ENCODE measurements around the gene PLXNA2.

The PLXNA2 gene

DNA sequence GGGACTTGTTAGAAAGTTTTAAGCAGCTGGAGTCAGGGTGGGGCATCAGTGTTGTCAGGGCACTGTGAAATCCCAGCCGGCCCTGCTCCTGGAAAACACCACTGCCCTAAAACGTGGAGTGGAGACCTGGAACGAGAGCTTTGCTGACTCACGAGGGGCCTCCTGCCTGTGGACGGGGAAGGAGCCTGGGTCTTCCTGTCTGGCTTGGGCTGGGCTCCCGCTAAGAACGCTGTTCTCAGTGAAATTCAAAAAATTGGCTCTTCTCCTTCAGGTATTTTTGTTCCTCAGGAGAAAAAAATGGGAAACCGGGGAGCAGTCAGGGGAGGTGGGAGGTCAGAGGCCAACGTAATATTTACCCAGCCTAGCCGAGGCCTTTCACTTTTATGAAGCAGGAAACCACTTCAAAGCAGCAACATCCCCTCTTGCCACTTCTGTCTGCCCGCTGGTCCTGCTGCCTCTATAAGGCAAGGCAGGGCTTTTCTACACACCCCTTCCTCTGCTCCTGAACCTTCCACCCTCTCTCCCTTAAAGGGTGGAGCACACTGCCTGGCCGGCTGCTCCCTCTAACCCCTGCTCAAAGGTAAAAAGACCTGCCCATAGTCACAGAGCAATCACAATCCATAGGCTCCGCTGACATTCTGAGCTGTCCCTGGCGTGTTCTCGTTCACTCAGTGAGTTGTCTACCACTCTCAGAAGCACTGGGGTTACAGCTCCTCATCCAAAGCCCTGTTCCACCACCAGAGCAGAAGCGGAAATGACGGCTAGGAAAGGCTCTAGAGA lies 8.0 kb downstream of the PLXNA2 start:
- Histone ChIP-seq H3K4me2 (peak overlapping the region; percentile 86), H4K20me1 (no peaks in the 10 kb centered on the region), H3K36me3 (no peaks in the 10 kb centered on the region), H3K4me3 (no peak overlapping the region), H3K27ac (peak overlapping the region; percentile 16; the same call in 1 of the 2 replicates), H3K9ac (0 out of 2 replicates have a peak overlapping the region, but pooled peaks have one; percentile 20), H3K4me1 (peaks cover 17% of the 10 kb centered on the region), H3K27me3 (peaks cover 16% of the 10 kb centered on the region), H3K9me3 (no peaks in the 10 kb centered on the region)
- no peak for TF ChIP-seq Cebpa-rat (IDR thresholded peaks at IDR 0.05)

DNA sequence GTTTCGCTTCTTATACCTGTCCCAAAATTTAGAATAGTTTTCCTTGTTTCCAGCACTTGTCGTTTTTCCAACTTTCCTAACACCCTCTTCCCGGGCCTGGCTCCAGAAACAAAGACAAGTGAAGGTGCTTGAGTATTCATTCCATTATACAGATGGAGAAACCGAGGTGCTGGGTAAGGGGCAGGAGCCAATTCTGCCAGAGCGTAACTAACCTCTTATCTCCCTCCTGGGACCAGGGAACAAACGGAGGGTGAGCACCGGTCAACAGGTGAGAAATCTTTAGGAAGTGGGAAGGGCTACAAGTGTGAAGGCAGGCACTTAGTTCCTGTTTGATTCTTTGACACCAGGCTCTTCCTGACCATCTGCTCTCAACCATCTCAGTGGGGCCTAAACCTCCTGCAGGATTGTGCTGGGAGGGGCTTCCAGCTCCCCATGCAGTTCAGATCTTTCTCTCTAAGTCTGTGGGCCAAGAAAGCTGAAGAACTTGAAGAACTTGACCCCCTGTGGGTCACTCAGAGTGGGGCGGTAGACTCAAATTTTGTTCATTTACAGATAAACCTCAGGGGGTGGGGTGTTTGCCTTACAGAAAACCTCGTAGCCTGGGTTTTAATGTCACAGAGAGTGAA lies 8.7 kb downstream of the PLXNA2 start:
- H3K27me3 ChIP-seq, result peaks cover 9% of the 10 kb centered on the region
- H4K20me1 ChIP-seq, result no peaks in the 10 kb centered on the region
- peak overlapping the region; percentile 16; the same call in 1 of the 2 replicates for H3K27ac ChIP-seq
- H3K9me3 ChIP-seq, result no peaks in the 10 kb centered on the region
- no peaks in the 10 kb centered on the region for H3K36me3 ChIP-seq
- no peak overlapping the region for H3K4me3 ChIP-seq
- 0 out of 2 replicates have a peak overlapping the region, but pooled peaks have one; percentile 20 for H3K9ac ChIP-seq
- H3K4me2 ChIP-seq, result peak overlapping the region; percentile 86
- TF ChIP-seq Cebpa-rat (IDR thresholded peaks at IDR 0.05), result no peak
- peaks cover 17% of the 10 kb centered on the region for H3K4me1 ChIP-seq

DNA sequence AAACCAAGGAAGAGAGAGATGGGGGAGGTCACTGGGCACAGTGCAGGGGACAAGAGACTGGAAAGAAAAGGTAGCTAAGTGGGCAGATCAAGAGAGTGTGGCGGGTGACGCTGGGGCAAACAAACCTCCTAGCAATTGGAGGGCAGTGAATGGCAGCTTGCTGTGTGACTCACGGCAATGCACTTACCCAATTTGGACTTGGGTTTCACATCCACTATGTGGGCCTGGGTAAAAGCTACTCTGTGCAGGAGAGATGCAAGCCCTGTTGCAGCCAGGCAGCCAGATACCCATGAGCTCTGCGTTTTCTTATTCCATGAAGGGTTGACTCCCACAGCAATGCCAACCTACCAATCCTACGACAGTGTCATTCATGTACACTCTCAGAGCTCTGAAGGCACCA lies 9.5 kb downstream of the PLXNA2 start:
- no peaks in the 10 kb centered on the region for H4K20me1 ChIP-seq
- no peak overlapping the region for H3K9ac ChIP-seq
- no peak overlapping the region for H3K4me3 ChIP-seq
- no peaks in the 10 kb centered on the region for H3K36me3 ChIP-seq
- H3K27me3 ChIP-seq, result peaks cover 2% of the 10 kb centered on the region
- H3K9me3 ChIP-seq, result no peaks in the 10 kb centered on the region
- no peak overlapping the region for H3K27ac ChIP-seq
- peaks cover 17% of the 10 kb centered on the region for H3K4me1 ChIP-seq
- H3K4me2 ChIP-seq, result no peak overlapping the region
- no peak for TF ChIP-seq Cebpa-rat (IDR thresholded peaks at IDR 0.05)

DNA sequence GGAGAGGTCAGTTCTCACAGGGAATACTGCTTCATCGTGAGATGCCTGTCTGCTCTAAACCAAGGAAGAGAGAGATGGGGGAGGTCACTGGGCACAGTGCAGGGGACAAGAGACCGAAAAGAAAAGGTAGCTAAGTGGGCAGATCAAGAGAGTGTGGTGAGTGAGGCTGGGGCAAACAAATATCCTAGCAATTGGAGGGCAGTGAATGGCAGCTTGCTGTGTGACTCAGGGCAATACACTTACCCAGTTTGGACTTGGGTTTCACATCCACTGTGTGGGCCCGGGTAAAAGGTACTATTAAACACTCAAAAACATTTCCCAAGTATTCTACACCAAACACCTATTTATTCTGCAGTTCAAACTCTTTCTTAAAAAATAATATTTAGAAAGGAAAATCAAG lies 10.2 kb downstream of the PLXNA2 start:
- no peak for TF ChIP-seq Cebpa-rat (IDR thresholded peaks at IDR 0.05)
- Histone ChIP-seq H3K9ac (no peak overlapping the region), H3K4me2 (no peak overlapping the region)

DNA sequence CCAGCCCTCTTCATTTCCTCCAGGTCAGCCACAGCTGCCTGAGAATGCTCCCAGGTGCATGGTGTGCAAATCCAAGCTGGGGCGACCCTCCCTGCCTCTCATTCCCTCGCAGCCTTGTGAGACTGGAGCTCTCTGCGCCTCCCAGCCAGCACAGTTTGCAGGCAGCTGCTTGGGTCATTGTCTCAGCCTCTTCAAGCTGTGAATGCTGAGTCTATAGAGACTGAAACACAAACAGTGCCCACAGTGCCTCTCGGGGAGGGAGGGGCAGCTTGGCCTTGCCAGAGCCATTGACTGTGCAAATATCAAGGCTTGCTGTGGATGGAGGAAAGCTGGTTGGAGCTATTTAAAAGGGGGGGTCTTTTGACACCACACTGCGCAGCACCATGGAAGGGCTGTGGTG lies 10.6 kb downstream of the PLXNA2 start:
- Histone ChIP-seq H4K20me1 (no peaks in the 10 kb centered on the region), H3K36me3 (no peaks in the 10 kb centered on the region), H3K4me1 (peaks cover 17% of the 10 kb centered on the region), H3K27me3 (no peaks in the 10 kb centered on the region), H3K9me3 (no peaks in the 10 kb centered on the region), H3K4me3 (no peak overlapping the region), H3K9ac (no peak overlapping the region), H3K27ac (no peak overlapping the region), H3K4me2 (no peak overlapping the region)
- no peak for TF ChIP-seq Cebpa-rat (IDR thresholded peaks at IDR 0.05)

More for the DNA sequence above, 10.2 kb downstream of the PLXNA2 start:
- peaks cover 17% of the 10 kb centered on the region for H3K4me1 ChIP-seq
- H3K27me3 ChIP-seq, result no peaks in the 10 kb centered on the region
- H3K36me3 ChIP-seq, result no peaks in the 10 kb centered on the region
- no peak overlapping the region for H3K4me3 ChIP-seq
- no peaks in the 10 kb centered on the region for H4K20me1 ChIP-seq
- H3K9me3 ChIP-seq, result no peaks in the 10 kb centered on the region
- H3K27ac ChIP-seq, result no peak overlapping the region

DNA sequence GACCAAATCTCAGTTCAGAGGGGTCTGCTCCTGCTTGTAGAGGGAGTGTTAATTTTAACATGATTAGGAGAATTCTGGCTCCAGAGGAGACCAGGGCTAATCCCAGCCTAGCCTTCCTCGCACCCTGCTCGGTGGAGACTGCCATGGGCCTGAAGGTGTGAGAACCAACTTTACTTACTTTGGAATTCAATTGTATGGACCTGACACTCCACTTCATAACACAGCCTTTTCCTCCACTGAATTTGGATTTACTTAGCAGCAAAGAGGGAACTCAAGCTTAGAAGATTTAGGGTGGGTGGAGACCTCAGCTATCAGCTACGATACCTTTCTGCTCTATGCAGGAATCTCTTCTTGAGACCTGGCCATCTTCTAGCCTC lies 11.5 kb downstream of the PLXNA2 start:
- no peak overlapping the region for H3K27ac ChIP-seq
- no peak for TF ChIP-seq Cebpa-rat (IDR thresholded peaks at IDR 0.05)
- H3K4me2 ChIP-seq, result no peak overlapping the region
- no peak overlapping the region for H3K9ac ChIP-seq
- no peak overlapping the region for H3K4me3 ChIP-seq
- H3K4me1 ChIP-seq, result peaks cover 17% of the 10 kb centered on the region
- H3K36me3 ChIP-seq, result no peaks in the 10 kb centered on the region
- H3K9me3 ChIP-seq, result no peaks in the 10 kb centered on the region
- H3K27me3 ChIP-seq, result no peaks in the 10 kb centered on the region
- H4K20me1 ChIP-seq, result no peaks in the 10 kb centered on the region

DNA sequence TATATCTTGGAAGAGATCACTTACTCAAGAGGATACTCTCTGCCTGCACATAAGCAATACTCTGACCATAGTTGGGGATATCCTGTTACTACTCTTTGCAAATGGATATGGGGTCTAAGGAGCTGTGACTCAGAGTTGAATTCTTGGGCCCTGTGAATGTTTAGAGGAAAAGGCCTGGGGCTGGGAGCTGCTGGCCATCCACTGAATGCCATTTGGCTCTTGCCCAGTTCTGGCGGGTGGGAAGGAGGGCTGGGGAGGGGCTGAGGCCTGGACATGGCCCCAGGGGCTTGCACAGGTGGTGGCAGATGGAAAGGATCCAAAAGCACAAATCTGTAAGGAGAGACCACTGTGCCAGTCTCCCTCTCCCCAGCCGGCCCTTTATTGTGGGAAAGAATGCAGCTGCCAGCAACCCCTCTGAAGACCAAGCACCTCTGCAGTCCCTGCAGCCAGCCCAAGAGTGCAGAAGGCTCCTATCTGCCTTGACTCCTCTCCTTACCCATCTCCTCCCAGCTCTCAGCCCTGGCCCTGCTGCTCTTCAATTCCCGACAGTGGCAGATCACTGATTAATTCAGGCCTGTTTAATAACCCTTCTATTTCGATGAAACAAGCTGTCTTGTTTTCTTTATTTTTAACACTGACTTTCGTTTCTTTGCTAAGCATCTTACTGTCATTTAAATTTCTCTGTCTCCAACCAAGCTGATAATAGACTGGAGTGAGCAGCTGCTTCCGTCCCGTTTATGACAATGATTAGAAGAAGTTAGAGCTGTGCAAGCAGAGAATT lies 12.1 kb downstream of the PLXNA2 start:
- H3K9me3 ChIP-seq, result no peaks in the 10 kb centered on the region
- no peak for TF ChIP-seq Cebpa-rat (IDR thresholded peaks at IDR 0.05)
- H3K4me2 ChIP-seq, result peak overlapping the region; percentile 15; the same call in 1 of the 2 replicates
- no peaks in the 10 kb centered on the region for H3K27me3 ChIP-seq
- H3K4me1 ChIP-seq, result peaks cover 17% of the 10 kb centered on the region
- H3K9ac ChIP-seq, result no peak overlapping the region
- no peak overlapping the region for H3K4me3 ChIP-seq
- no peaks in the 10 kb centered on the region for H3K36me3 ChIP-seq
- H4K20me1 ChIP-seq, result no peaks in the 10 kb centered on the region
- no peak overlapping the region for H3K27ac ChIP-seq

- TF ChIP-seq Cebpa-rat (IDR thresholded peaks at IDR 0.05), result no peak
- H3K9me3 ChIP-seq, result no peaks in the 10 kb centered on the region
These were observed 13.3 kb downstream of the PLXNA2 start for GRCh38 chr1:208230668-208231529.

DNA sequence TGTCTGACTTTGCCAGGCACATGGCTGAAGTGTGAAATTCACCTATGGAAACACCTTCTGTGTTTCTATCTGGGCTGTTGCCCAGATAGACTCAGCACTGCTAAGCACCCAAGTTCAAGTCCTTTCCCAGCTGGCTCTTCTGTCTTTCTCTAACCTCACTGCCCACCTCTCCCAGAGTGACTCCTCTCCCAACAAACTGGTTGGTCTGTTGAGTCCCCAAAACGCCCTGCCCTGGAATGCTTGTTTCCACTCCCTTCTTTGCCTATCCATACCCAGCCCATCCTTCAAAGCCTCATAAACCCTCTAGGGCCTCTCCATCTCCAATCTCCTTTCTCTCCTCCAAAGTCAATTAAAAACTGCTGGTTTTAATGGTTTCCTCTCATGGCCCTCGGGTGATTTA lies 15.6 kb downstream of the PLXNA2 start:
- no peaks in the 10 kb centered on the region for H3K27me3 ChIP-seq
- H4K20me1 ChIP-seq, result no peaks in the 10 kb centered on the region

More at GRCh38 chr1:208230668-208231529, 13.3 kb downstream of the PLXNA2 start:
- Histone ChIP-seq H3K36me3 (no peaks in the 10 kb centered on the region), H3K4me2 (no peak overlapping the region), H3K4me3 (no peak overlapping the region), H3K9ac (no peak overlapping the region), H3K4me1 (peaks cover 7% of the 10 kb centered on the region), H3K27me3 (no peaks in the 10 kb centered on the region), H4K20me1 (no peaks in the 10 kb centered on the region), H3K27ac (no peak overlapping the region)

More for the DNA sequence above, 15.6 kb downstream of the PLXNA2 start:
- H3K4me3 ChIP-seq, result no peak overlapping the region
- no peak for TF ChIP-seq Cebpa-rat (IDR thresholded peaks at IDR 0.05)
- H3K4me1 ChIP-seq, result no peaks in the 10 kb centered on the region
- H3K9ac ChIP-seq, result no peak overlapping the region
- H3K36me3 ChIP-seq, result no peaks in the 10 kb centered on the region
- H3K4me2 ChIP-seq, result no peak overlapping the region
- no peak overlapping the region for H3K27ac ChIP-seq
- no peaks in the 10 kb centered on the region for H3K9me3 ChIP-seq
